DOHH2 (cell line): ENCODE results near the gene KRTAP4-3.

Source experiments
- H3F3A ChIP-seq: fragments of 200-600 bp; sonication (generic), shearing (Covaris generic); 2 replicates; pipeline ENCODE4 v1.6.0; 2016; ENCODE audit warnings: antibody characterized with exemption, mild to moderate bottlenecking; ENCODE audit not compliant: control insufficient read depth, insufficient read depth
- H3K27ac ChIP-seq: fragments of 200-600 bp; sonication (generic); 2 replicates; pipeline ENCODE4 v1.5.1; 2014; ENCODE audit warnings: low read depth, mild to moderate bottlenecking, low read length, moderate library complexity
- H3K27me3 ChIP-seq: fragments of 200-600 bp; sonication (generic); 2 replicates; pipeline ENCODE4 v1.6.1; 2014; ENCODE audit warnings: mild to moderate bottlenecking, low read length, mixed read lengths; ENCODE audit not compliant: control insufficient read depth
- H3K36me3 ChIP-seq: fragments of 200-600 bp; sonication (generic); 2 replicates; pipeline ENCODE4 v1.6.1; 2014; ENCODE audit warnings: mild to moderate bottlenecking, low read length, moderate library complexity, mixed read lengths; ENCODE audit not compliant: control insufficient read depth
- H3K4me1 ChIP-seq: fragments of 200-600 bp; sonication (generic); 2 replicates; pipeline ENCODE4 v1.6.1; 2014; ENCODE audit warnings: mild to moderate bottlenecking, low read length, mixed read lengths; ENCODE audit not compliant: control insufficient read depth
- H3K4me2 ChIP-seq: fragments of 200-600 bp; sonication (generic); 2 replicates; pipeline ENCODE4 v1.6.0; 2014; ENCODE audit warnings: mild to moderate bottlenecking, low read length, moderate library complexity
- H3K4me3 ChIP-seq: fragments of 200-600 bp; sonication (generic); 2 replicates; pipeline ENCODE4 v1.5.1; 2014; ENCODE audit warnings: mild to moderate bottlenecking, low read length, mixed read lengths
- H3K79me2 ChIP-seq: fragments of 200-600 bp; sonication (generic); 2 replicates; pipeline ENCODE4 v1.6.1; 2014; ENCODE audit warnings: mild to moderate bottlenecking, low read length, mixed read lengths; ENCODE audit not compliant: control insufficient read depth
- H3K9me2 ChIP-seq: fragments of 200-600 bp; sonication (generic); replicated peaks from 2 replicates; pipeline ENCODE4 v1.6.1; 2014; ENCODE audit warnings: mild to moderate bottlenecking, low read length, mixed read lengths; ENCODE audit not compliant: control insufficient read depth
- H3K9me3 ChIP-seq: fragments of 200-600 bp; sonication (generic); 2 replicates; pipeline ENCODE4 v1.6.1; 2014; ENCODE audit warnings: antibody characterized with exemption, low read length, mixed read lengths; ENCODE audit not compliant: control insufficient read depth, insufficient read depth
- H4K20me1 ChIP-seq: fragments of 200-600 bp; sonication (generic); 2 replicates; pipeline ENCODE4 v1.6.0; 2014; ENCODE audit warnings: low read depth, mild to moderate bottlenecking, antibody characterized with exemption, low read length, moderate library complexity; ENCODE audit not compliant: control insufficient read depth, insufficient read depth
- EZH2phosphoT487 ChIP-seq: fragments of 200-600 bp; sonication (generic); IDR thresholded peaks from 2 replicates; pipeline ENCODE4 v1.6.1; 2017; ENCODE audit warnings: borderline replicate concordance, mild to moderate bottlenecking, antibody characterized with exemption, low read length, moderate library complexity, mixed read lengths
- TF ChIP-seq, protein P1 (sequence below): fragments of 200-600 bp; sonication (generic); IDR thresholded peaks from one replicate; pipeline ENCODE4 v1.5.1; 2014; ENCODE audit warnings: antibody characterized with exemption, mild to moderate bottlenecking, low read depth, low read length; ENCODE audit not compliant: poor library complexity, severe bottlenecking

The KRTAP4-3 gene

DNA sequence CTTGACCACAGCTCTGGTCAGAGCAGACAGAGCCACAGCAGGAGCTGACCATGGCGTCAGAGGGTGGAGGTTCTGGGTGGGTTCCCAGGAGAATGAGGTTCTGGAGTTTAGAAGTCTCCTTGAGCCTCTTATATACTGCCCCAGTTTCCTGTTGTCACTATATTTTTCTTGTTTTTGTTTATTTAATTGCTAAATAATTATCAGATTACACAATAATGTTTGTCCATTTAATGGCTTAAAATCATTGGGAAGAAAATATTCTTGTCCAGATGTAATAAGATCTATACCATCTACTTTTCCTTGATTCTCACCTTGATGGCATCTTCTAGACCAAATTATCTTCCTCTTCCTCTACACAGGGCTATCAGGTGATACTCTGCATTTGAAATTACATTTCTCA lies at the start of gene KRTAP4-3:
Gene KRTAP4-3 (minus strand): TSS at position 101 of the 400 bp plus-strand sequence. CDS start 49 bp downstream, at position 52.
- Histone ChIP-seq H3K4me1 (no peaks in the 10 kb centered on the region), H3K9me2 (no peaks in the 10 kb centered on the region), H3F3A (no peaks in the 10 kb centered on the region), H3K4me3 (no peak within 1 kb of the TSS), H3K27ac (no peak within 1 kb of the TSS), H3K9me3 (no peaks in the 10 kb centered on the region), H3K79me2 (no peaks in the 10 kb centered on the region), H3K36me3 (no peaks in the 10 kb centered on the region), H3K4me2 (no peak within 1 kb of the TSS), H3K27me3 (no peaks in the 10 kb centered on the region), H4K20me1 (no peaks in the 10 kb centered on the region)
- TF ChIP-seq, protein P1, sequence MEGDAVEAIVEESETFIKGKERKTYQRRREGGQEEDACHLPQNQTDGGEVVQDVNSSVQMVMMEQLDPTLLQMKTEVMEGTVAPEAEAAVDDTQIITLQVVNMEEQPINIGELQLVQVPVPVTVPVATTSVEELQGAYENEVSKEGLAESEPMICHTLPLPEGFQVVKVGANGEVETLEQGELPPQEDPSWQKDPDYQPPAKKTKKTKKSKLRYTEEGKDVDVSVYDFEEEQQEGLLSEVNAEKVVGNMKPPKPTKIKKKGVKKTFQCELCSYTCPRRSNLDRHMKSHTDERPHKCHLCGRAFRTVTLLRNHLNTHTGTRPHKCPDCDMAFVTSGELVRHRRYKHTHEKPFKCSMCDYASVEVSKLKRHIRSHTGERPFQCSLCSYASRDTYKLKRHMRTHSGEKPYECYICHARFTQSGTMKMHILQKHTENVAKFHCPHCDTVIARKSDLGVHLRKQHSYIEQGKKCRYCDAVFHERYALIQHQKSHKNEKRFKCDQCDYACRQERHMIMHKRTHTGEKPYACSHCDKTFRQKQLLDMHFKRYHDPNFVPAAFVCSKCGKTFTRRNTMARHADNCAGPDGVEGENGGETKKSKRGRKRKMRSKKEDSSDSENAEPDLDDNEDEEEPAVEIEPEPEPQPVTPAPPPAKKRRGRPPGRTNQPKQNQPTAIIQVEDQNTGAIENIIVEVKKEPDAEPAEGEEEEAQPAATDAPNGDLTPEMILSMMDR, result no peak
- no peak for TF ChIP-seq EZH2phosphoT487

DNA sequence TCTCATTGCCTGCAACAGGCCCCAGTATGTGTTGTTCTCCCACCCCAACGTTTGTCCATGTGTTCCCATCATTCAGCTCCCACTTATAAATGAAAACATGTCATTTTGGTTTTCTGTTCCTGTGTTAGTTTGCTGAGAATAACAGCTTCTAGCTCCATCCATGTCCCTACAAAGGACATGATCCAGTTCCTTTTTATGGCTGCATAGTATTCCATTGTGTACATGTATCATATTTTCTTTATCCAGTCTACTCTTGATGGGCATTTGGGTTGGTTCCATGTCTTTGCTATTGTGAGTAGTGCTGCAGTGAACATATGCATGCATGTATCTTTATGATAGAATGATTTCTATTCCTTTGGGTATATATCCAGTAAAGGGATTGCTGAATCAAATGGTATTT lies 47.7 kb upstream of the KRTAP4-3 start:
- Histone ChIP-seq H3K27ac (no peak overlapping the region), H3F3A (no peaks in the 10 kb centered on the region), H4K20me1 (no peaks in the 10 kb centered on the region), H3K36me3 (no peaks in the 10 kb centered on the region), H3K79me2 (no peaks in the 10 kb centered on the region), H3K4me1 (peaks cover 17% of the 10 kb centered on the region), H3K9me2 (no peaks in the 10 kb centered on the region), H3K4me3 (no peak overlapping the region), H3K27me3 (no peaks in the 10 kb centered on the region), H3K4me2 (no peak overlapping the region), H3K9me3 (no peaks in the 10 kb centered on the region)
- TF ChIP-seq, protein P1, result no peak
- no peak for TF ChIP-seq EZH2phosphoT487

DNA sequence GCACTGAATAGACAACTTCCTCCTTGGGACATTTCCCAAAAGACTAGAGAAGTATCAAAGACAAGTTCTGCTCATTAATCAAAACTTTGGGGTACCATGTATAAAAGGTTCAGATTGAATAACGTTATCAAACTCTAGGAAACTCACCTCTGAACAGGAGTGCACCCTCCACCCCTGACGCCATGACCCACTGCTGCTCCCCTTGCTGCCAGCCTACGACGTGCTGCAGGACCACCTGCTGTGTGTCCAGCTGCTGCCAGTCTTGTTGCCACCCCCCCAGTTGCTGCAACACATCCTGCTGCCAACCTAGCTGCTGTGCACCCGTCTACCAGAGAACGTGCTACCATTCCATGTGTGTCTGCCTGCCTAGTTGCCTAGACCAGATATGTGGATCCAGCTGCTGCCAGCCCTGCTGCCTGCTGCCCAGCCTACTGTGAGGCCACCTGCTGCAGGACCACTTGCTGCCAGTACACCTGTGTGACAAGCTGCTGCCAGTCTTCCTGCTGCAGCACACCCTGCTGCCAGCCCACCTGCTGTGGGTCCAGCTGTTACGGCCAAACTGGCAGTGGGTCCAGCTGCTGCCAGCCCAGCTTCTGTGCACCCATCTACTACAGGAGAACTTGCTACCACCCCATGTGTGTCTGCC lies 44.6 kb upstream of the KRTAP4-3 start:
- H3K27ac ChIP-seq, result no peak overlapping the region
- H3K36me3 ChIP-seq, result no peaks in the 10 kb centered on the region
- H3K9me3 ChIP-seq, result no peaks in the 10 kb centered on the region; the same call in 1 of the 2 replicates
- H3K79me2 ChIP-seq, result no peaks in the 10 kb centered on the region
- no peaks in the 10 kb centered on the region for H4K20me1 ChIP-seq
- no peaks in the 10 kb centered on the region for H3F3A ChIP-seq
- H3K4me3 ChIP-seq, result no peak overlapping the region
- no peaks in the 10 kb centered on the region for H3K9me2 ChIP-seq
- H3K27me3 ChIP-seq, result no peaks in the 10 kb centered on the region
- TF ChIP-seq EZH2phosphoT487, result no peak
- TF ChIP-seq, protein P1, result no peak
- peaks cover 17% of the 10 kb centered on the region for H3K4me1 ChIP-seq
- peak overlapping the region; percentile 25; the same call in 1 of the 2 replicates for H3K4me2 ChIP-seq
